ENCODE results near the gene ALG12.

ALG12 gene

DNA sequence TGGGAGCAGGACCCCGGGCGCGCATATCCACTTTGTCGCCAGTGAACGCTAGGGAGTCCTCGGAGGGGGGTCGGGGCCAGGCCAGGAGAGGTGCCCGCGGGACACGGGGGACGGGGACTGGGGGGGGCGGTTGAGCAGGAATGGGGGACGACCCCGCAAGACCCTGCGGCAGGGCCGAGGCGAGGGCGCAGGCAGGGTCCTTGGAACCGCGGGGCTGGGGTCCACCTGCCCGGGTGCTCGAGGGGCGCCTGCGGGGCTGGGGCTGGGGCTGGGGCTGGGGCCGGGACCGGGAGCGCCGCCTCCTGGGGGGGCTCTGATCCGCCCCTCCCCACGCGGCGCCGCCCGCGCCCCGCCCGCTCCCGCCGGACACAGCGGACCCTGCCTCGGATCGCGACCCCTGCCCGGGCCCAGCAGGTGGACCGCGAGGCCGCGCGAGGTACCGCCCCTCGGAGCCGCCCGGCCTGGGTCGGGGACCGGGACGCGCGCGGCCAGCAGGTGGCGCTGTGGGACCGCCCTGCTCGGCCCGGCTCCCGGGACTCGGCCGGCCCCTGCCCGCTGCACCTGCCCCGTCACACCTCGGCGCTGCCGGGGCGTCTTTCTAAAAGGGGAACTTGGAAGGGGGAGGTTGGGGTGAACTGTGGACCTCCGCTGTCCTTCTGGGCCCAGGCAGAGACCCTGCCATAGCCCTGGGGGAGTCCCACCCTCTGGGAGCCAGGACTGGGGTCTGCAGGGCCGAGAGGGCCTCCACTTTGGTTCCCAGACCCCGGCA lies 11.2 kb upstream of the ALG12 start:
- DNase-seq, result peak; percentile 73

DNA sequence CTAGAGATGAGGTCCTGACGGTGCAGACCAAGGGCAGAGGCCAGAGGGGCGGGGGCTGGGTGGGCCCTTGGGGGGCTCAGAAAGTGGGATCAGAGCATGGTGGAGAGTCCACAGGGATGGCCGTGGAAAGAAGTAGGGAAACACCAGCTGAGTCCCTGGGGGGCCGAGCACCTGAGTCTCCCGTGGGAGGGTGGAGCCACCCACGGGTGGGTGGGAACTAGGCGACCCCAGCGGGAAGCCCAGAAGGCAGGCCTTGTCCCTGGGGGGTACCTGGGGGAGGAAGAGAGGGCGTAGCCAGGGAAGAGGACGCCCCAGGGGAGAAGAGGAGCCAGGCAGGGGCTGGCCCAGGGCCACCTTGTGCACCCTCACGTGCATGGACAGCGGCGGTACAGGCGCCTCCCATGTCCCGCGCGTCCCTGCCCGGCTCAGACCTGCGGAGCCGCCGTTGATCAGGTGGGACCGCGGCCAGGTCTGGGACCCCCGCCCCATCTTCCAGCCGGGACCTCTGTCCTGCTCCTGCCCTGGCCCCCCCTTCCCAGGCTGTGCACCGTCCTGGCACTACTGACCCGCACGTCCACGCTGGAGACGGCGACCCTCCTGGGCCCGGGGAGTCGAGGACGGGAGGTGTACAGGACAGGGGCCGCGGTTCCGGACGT lies 10.4 kb upstream of the ALG12 start:
- no peak for DNase-seq

DNA sequence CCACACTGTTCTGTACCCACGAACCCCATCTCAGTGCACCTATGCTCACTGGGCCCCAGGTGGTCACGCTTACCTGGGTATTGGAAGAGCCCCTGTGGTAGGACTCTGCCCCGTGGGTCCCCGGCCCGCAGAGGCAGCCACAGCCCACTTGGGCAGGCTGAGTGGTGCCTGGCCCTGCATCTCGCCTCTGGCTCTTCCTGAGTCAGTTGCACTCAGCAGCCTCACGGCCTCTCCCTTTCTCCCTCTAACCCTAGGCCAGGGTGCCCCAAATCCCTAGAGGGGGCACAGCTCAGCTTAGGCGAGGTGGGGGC lies 9.9 kb upstream of the ALG12 start:
- no peak for DNase-seq

DNA sequence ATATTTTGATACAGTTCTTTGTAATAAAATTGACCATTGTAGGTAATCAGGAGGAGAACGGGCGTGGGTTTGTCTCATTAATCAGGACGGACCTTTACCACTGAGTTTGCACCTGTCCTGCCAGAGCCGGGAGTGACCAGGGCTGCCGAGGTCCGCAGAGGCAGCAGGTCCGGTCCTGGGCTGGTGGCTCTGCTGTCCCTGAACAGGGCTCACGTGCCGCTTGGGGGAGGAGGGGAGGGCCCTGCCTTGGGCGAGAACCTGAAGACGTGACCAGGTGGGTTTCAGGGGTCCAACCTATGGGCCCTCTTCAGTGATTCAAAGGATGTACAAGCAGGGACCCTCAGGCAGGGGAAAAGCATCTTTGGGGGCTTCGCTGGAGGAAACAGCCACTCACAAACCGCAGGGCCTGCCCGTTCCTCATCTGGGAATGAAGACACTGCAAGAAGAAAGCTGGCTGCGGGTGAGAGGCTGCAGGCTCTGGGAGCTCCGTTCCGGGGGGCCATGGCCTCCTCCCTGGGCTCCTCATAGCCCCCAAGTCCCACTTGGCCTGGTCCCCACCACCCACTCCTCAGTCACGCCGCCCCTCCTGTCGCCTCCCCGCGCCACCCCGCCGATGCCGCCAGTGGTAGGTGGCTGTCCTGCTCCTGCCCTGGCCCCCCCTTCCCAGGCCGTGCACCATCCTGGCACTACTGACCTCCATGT lies 9.4 kb upstream of the ALG12 start:
- DNase-seq, result no peak

DNA sequence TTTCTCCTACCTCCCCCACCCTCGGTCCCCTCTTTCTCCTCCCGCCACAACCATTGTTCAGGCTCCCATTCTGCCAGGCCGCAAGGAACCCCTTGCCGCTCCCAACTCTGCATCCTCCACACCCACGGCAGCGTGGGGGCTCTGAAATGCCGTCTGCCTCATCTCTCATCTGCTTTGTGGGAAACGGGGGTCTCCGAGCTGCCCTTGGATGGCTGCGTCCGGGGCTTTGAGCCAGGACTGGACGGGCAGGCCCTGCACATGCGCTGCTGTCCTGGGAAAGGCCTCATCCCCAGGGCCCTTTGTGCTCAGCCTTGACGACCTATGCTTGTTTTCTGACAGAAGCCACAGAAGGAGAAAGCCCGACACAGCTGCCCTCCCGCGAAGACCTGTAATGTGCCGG lies 8.7 kb upstream of the ALG12 start:
- DNase-seq, result no peak

DNA sequence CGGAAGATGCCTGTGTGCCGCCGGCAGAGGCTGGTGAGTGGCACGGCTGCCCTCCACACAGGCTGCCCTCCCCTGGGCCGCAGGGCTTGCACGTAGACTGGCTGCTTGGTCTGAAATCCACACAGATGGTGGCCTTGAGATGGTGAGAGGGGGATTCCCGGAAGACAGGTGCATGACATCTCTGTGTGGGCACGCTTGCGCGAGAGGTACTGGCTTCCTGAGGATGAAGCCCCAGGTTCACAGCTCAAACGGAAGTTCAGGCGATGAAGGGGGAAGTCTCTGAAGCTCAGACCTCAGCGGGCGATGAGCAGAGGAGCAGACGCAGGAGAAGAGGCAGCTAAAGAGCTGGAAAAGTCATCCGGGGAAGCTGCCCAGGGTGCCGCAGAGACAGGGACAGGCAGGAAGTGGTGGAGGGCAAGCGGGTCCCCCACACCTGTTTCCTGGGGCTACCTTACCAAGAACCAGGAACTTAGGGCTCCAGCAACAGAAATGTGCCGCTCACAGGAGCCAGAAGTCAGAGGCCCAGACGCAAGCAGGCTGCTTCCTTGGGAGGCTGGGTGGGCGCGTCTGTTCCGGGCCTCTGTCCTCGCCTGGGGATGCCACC lies 7.4 kb upstream of the ALG12 start:
- DNase-seq, result peak; percentile 75

DNA sequence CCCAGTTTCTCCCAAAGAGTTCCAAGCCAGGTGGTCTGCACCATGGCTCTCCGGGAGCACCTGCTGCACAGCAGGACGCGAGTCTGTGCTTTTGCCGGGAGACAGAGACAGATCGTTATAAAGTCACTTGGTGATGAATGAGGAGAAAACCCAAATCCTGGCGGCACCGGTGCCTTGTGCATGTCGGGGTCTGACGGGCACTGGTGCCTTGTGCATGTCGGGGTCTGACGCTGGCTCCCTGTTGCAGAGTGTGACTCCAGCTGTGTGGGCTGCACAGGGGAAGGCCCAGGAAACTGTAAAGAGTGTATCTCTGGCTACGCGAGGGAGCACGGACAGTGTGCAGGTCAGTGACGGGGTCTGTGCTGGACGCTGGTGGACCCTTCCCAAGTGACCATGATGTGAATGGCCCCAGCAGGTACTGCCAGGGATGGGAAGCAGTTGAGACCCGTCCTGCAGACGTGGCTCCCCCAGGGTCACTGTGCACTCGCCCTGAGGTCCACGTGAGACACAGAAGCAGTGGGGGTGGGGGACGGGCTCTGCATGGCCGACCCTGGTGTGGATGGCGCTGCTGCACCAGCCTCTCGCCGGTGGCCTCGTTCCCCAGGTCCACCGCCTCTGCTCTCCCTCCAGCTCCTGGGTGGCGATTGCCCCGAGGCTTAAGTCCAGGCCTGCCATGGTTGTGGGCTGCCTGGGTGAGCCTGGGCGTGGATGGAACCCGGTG lies 6.0 kb upstream of the ALG12 start:
- no peak for DNase-seq

DNA sequence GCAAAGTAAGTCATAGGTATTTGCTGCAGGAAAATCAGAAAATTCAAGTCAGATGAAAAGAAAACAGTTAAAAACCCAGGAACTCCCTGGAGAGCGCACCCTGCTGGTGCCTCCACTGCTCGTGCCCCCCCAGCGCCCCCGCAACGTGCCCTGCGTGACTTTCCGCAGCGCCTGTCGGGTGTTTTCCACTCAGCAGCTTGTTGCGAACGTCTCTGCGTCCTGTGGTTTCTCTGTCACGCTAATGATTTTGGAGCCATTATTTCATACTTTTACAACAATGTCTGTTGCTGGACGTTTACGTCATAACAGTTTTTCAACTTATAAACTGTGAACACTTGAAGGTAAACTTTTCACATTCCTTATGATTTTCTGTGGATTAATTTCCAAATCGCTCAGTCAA lies 5.2 kb upstream of the ALG12 start:
- no peak for DNase-seq

DNA sequence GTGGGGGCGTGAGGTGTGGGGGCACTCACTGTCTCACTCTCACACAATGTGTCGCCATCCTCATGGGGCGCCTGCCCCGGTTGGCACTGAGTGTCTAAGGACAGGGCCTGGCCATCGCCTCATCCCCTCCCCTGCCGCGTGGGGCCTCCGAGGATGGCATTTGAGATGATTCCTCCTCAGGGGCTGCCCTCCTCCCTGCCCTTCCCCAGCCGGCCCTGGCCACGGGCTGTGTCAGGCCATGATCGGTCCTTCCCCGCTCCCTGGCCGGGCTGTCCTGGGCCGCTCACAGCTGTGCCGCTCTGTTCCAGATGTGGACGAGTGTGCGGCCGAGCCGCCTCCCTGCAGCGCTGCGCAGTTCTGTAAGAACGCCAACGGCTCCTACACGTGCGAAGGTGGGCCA lies 4.7 kb upstream of the ALG12 start:
- no peak for DNase-seq

DNA sequence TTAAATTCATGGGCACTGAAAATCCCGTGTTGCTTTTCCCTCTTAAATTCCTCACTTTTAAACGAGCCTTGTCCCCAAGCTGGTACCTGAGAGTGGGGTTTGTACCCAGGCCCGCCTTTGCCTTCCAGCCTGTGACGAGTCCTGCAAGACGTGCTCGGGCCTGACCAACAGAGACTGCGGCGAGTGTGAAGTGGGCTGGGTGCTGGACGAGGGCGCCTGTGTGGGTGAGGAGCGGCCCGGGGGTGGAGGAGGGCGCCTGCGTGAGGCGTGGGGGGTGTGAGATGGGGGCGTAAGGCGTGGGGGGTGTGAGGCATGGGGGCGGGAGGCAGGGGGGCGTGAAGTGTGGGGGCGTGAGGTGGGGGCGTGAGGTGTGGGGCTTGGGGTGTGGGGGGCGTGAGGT lies 4.2 kb upstream of the ALG12 start:
- no peak for DNase-seq

DNA sequence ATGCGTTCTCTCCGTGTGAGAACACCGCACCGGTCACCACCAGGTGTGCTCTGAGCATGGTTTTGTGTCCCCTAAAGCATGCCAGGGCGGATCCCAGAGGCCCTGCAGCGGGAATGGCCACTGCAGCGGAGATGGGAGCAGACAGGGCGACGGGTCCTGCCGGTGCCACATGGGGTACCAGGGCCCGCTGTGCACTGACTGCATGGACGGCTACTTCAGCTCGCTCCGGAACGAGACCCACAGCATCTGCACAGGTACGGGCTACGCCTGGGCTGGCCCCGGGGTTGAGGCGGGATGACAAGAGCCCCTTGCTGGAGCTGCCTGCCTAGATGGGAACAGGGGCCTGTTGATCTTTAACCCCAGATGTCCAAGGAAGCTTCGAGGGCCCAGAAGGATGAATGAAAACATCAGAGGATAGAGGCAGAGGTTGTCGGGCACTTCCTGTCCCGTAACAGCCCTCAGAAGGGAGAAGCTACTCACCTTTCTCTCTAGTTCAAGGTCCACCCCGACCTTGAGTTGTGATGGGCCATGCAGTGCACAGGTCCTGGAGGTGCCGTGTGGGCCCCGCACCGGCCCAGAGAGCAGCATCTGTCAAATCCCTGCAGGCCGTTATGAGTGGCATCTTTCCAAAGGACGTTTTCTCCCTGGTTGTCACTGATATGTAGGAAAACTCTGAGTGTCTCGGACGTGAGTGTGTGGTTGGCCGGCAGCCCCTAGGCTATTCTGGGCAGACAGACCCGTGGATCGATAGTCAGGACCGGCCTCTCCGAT lies 3.5 kb upstream of the ALG12 start:
- DNase-seq, result no peak

DNA sequence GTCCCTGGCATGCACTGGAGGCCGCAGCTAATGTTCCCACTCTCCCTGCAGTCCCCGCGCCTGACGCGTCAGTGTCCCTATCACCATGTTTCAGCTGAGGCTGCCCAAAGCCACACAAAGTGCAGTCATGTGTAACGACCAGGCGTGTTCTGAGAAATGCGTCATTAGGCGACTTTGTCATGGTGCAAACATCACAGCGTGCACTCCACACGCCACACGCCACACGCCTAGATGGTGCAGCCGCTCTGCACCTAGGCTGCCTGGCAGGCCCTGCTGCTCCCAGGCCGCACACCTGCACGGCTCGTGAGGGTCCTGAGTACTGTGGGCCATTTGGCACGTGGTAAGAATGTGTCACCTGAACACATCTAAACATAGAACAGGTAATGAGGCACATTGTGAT lies 2.6 kb upstream of the ALG12 start:
- no peak for DNase-seq

DNA sequence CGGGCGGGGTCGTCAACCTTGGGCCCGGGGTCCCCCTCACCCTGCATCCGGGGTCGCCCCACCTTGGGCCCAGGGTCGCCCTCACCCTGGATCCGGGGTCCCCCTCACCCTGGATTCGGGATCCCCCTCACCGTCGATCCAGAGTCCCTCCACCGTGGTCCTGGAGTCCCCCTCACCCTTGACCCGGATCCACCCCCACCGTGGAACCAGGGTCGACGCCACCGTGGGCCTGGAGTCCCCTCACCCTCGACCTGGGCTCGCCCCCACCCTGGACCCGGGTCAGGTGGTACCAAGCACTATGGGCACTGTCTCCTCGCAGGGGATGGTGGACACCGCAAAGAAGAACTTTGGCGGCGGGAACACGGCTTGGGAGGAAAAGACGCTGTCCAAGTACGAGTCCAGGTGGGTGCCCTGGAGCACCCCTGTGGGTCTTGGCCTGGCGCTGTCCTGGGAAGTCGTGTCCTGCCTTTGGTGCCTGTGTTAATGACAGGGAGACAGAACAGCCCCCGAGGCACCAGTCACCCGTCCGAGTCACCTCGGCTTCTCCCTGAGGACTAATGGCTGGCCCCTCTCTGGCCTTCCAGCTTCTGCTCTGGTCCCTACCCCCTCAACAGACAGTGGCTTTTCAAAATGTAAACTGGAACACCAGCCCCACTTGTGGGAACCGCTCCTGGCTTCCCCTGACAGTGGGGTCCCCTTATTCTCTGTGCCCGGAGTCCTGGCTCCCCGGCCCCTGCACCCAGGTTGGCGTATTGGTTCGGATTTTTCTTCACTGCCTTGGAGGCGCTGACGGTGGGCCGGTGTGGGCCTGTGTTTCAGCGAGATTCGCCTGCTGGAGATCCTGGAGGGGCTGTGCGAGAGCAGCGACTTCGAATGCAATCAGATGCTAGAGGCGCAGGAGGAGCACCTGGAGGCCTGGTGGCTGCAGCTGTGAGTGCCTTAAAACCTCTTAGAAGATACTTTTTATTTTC lies 958 bp upstream of the ALG12 start:
- no peak for DNase-seq

DNA sequence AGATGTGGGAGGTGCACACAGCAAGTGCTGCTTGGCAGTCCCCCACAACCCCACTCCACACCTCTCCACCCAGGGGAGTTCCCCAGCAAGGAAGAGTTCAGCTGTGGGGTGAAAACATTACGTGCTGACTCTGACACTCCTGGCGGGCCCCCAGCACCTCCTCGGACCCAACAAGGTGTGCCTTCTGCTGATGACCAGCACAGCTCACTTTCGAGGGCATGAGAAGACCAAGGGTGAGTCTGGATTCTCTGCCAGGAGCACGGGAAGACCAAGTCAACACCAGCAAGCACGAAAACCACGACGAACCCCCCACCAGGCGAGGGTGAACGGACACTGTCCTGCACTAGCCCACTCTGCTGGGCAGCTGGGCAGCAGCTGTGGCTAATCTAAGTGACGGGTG lies 1.4 kb downstream of the ALG12 start:
- no peak for DNase-seq

DNA sequence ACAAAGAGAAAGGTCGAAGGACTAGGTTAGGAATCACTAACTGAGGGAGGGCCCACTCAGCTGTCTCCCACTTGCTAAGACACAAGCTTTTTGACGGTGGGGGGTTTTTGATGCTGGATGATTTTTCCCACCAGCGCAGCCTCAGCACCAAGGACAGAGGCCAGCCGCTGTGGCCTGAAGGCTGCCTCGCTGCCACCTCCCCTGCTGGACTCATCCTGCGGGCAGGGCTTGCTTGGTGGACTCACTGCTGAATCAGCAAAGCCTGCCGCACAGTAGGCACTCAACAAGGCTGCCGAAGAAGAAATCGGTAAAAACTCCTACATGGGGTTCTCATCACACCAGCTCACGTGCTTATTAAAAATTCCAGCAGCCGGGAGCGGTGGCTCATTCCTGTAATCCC lies 2.6 kb downstream of the ALG12 start:
- DNase-seq, result no peak

DNA sequence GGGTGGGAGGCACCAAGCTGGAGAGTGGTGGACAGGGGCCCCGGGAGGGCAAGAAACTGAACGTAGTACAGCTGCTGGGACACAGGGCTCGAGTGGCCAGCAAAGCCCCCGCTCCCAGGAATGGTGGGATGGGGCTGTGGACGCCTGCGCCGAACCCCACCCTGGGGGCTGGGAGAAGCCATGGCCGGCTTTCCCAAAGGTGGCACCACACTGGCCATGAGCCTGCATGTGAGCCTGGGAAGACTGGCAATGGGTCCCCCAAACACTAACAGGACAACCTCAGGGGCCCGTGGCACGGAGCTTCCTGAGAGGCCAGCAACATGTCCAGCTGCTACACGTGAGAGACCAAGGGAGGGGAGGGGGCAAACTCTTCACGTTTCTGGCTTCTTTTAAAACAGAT lies 4.0 kb downstream of the ALG12 start:
- DNase-seq, result no peak

DNA sequence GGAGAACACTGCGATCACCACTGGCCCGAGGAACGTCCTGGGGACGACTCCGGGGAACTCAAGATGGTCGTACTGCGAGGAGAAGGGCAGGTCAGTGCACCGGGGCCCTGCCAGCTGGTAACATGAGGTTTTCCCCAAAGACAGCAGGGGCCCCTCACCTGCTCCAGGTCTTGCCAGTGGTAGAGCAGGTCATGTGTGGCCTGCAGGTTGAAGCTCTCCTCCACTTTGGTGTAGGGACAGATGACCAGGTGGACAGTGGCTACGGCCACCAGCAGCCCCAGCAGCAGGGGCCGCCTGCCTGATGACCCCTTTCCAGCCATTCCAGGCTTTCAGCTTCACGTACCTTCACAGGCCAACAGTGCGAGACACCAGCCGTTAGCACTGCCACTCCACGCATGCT lies 4.8 kb downstream of the ALG12 start:
- DNase-seq, result no peak

DNA sequence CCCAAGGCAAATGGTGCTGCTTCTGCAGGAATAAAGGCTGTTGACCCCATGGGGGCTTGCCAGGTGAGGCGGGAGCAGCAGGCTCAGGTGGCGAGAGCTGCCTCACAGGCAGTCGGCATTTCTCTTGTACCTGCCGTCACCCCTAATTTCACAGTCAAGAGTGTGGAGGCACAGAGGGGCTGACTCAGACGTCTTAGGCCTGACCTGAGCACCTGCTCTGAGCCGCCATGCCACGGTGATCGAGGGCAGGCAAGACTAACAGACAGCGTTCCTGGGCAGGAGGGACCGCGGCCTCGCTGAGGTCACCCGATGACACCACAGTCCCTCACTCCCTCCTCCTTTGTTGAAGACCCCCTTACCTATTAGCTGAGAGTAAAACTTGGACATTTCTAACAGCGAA lies 5.2 kb downstream of the ALG12 start:
- no peak for DNase-seq

DNA sequence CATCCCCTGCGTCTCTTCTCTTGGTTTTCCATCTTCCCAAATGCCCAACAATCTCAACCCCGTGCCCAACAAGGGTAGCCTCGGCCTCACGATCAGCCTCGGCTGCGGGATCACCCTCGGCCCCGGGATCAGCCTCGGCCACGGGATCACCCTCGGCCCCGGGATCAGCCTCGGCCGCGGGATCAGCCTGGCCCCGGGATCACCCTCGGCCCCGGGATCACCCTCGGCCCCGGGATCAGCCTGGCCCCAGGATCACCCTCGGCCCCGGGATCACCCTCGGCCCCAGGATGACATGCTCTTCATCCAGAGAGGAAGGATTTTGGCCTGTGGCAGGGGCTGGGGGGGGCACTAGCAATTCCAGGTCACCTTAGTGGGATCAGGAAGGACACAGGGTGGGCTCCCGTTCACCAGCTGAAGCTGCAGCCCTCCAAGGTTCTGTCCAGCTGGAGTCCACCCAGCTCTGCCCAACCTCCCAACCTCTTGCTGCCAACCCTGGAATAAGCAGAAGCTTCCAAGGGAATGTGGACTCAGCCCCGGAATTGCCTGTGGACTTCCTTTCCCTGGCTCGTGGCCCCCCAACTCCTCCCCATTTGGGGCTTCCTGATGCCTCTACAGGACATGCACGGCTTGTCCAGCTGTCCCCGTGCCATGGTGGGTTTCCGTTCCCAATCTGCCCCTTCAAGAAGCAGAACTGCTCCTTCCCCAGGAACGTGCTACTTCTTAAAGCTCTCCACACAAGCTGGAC lies 6.2 kb downstream of the ALG12 start:
- no peak for DNase-seq
